Activated T-cell treated with anti-CD3 and anti-CD28 coated beads, Interleukin-2, amount 50 U/mL, for 4 hours (primary cell): ENCODE measurements around the gene RMND1. TPM values are rescaled to one million over a fixed set of nuclear protein-coding genes. Genes with fewer than 3 reads are reported as not detected.

Experiments
- ATAC-seq, 2 donors: fragments of 200-7000 bp; cut with Tn5 transposase; one replicate each; pipeline ENCODE4 v1.10.0; 2021
- DNase-seq: peaks from one replicate; pipeline ENCODE4 v3.0.0-alpha.2; 2020
- H3K27me3 Mint-ChIP-seq: one replicate; pipeline ENCODE4 v1.8.0; 2021; ENCODE audit warnings: low read depth, mixed read lengths
- H3K36me3 Mint-ChIP-seq: one replicate; pipeline ENCODE4 v1.8.0; 2022; ENCODE audit warnings: mixed read lengths; ENCODE audit not compliant: insufficient read depth
- H3K4me1 Mint-ChIP-seq: one replicate; pipeline ENCODE4 v1.8.0; 2021; ENCODE audit warnings: low read depth, mixed read lengths
- H3K4me3 Mint-ChIP-seq: one replicate; pipeline ENCODE4 v1.8.0; 2021; ENCODE audit warnings: mild to moderate bottlenecking, moderate library complexity, mixed read lengths
- H3K9me3 Mint-ChIP-seq: one replicate; pipeline ENCODE4 v1.8.0; 2021; ENCODE audit warnings: mixed read lengths
- total RNA-seq, 3 donors: library from RNA; stranded (reverse); gene quantifications; one replicate each; pipeline ENCODE4 v1.2.1, GENCODE V29; 2021

Gene RMND1
- total RNA-seq, 3 donors from 2014 or later: 15.3 to 18.1 (median 16.5) TPM

DNA sequence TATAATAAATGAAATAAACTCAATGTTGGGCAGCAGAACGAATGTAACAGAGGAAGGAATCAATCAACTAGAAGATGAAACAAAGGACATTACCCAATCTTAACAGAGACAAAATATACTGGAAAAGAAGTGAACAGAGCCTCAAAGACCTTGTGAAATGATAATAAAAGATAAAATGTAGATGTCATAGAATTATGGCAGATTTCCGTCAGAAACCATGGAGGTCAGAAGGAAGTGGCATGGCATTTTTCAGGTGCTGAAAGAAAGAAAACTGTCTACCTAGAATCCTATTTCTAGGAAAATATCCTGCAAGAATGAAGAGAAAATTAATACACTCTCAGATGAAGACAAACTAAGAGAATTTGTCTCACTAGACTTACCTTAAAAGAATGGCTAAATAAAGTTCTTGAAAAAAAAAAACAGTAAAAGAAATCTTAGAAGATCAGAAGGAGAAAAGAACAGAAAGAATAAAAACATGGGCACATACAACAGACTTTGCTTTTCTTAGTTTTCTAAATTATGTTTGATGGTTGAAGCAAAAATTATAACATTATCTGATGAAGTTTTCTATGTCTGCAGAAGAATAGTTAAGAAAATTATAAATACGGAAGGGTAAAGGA lies 37.2 kb downstream of the RMND1 start:
- DNase-seq: no peak
- Mint-ChIP-seq H3K36me3 (peaks cover 35% of the 10 kb centered on the region), H3K4me1 (peaks cover 18% of the 10 kb centered on the region), H3K4me3 (no peak overlapping the region), H3K27me3 (no peaks in the 10 kb centered on the region), H3K9me3 (peaks cover 4% of the 10 kb centered on the region)
- no peak for ATAC-seq

DNA sequence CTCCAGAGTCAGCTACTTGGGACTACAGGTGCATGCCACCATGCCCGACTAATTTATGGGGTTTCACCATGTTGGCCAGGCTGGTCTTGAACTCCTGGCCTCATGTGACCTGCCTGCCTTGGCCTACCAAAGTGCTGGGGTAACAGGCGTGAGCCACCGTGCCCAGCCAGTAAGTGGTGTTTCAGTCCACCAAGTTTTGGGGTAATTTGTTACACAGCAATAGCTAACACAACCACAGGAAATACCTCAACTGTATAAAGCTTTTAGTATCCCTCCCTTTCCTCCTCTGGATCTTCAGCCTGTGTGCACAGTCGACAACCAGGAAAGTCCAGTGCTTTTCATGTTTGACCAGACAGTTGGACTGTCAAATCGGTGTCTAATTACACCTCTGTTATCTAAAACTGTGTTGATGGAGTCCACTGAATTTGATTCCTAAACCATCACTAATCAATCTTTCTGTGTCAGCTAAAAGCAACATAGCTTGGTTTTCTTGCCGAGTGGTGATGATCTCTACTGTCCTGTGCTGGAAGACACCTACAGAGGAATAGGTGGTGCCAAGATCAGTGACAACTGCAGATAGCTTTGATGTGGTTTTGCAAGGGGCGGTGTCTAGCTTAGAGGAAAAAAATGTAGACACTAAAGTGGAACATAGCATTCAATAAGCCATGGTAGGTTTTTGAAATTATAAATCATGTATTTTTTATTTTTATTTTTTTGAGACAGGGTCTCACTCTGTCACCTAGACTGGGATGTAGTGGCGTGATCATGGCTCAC lies 38.4 kb downstream of the RMND1 start:
- H3K4me3 Mint-ChIP-seq: no peak overlapping the region
- no peaks in the 10 kb centered on the region for H3K27me3 Mint-ChIP-seq
- ATAC-seq: peak; percentile 78 to 91
- H3K9me3 Mint-ChIP-seq: peaks cover 4% of the 10 kb centered on the region
- H3K4me1 Mint-ChIP-seq: peaks cover 19% of the 10 kb centered on the region
- peaks cover 43% of the 10 kb centered on the region for H3K36me3 Mint-ChIP-seq
- DNase-seq: peak; percentile 48

DNA sequence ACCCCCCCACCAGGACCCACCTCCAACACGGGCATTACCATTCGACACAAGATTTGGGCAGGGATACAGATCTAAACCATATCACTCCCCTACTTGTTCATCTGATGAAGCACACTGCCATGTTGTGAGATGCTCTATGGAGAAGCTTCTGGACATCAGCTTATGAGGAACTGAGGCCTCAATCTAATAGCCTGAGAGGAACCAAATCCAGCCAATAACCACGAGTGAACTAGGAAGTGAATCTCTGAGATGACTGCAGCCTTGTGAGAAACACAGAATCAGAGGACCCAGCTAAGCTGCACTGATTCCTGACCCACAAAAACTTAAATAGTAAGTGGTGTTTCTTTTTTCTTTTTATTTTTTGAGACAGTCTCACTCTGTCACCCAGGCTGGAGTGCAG lies 39.0 kb downstream of the RMND1 start:
- ATAC-seq: no peak
- Mint-ChIP-seq H3K4me3 (no peak overlapping the region), H3K4me1 (peaks cover 19% of the 10 kb centered on the region)

DNA sequence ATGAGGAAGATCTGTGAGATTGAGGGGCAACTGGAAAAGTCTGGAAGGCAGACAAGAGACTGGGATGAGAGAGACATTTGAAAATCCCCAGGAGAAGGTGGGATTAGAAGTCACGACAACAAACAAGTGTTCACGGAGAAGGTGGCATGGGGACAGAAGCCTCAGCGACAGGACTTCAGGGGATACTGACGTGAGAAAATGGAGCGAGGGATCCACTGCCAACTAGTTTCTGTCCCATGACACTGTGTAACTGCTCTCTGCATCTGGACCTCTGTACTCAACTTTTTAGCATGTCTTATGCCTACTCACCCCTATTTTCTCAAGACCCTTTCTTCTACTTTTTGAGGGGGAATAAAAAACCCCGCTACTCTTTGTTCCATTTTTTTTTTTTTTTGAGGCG lies 42.2 kb downstream of the RMND1 start:
- ATAC-seq (no peak), DNase-seq (no peak)
- H3K36me3 Mint-ChIP-seq: peaks cover 39% of the 10 kb centered on the region
- no peaks in the 10 kb centered on the region for H3K27me3 Mint-ChIP-seq
- H3K4me3 Mint-ChIP-seq: no peak overlapping the region
- peaks cover 22% of the 10 kb centered on the region for H3K4me1 Mint-ChIP-seq
- H3K9me3 Mint-ChIP-seq: no peaks in the 10 kb centered on the region

More for the DNA sequence above, 39.0 kb downstream of the RMND1 start:
- no peaks in the 10 kb centered on the region for H3K27me3 Mint-ChIP-seq
- peaks cover 43% of the 10 kb centered on the region for H3K36me3 Mint-ChIP-seq
- no peak for DNase-seq
- peaks cover 4% of the 10 kb centered on the region for H3K9me3 Mint-ChIP-seq

DNA sequence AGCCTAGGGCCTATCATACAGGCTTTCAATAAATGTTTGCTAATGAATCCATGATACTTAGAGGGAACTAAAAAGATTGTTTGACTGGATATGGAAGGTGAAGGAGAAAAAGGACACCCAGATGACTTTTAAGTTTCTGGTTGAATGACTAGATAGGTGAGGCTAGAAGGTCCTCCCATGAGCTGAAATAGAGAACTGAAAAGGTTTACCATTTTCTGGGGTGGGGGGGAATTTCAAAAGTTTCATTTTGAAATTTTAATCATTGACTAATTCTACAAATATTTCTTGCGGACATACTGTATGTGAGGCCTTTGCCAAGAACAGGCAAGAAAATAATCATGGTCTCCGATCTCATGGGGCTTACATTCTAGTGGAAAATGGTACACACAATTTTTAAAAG lies 42.7 kb downstream of the RMND1 start:
- Mint-ChIP-seq H3K4me3 (no peak overlapping the region), H3K4me1 (peaks cover 17% of the 10 kb centered on the region), H3K27me3 (no peaks in the 10 kb centered on the region), H3K9me3 (no peaks in the 10 kb centered on the region), H3K36me3 (peaks cover 35% of the 10 kb centered on the region)
- no peak for DNase-seq
- ATAC-seq: no peak

DNA sequence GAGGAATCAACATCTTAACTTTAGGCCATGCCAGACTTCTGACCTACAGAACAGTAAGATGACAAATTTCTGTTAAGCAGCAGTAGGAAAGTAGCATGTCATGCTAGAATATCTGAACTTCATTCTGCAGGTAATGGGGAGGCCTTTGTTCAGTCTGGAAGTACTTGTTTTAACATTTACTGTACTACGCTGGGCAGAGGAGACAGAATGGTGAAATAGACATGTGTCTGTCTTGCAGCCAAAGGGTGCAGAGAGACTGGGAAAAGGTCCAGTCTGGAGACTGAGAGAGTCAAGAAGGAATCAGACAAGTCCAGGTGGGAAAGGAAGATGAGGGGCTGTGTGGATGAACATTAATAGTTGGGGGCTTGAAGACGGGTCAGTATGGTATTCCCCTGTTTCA lies 43.1 kb downstream of the RMND1 start:
- DNase-seq (no peak), ATAC-seq (no peak)
- Mint-ChIP-seq H3K27me3 (no peaks in the 10 kb centered on the region), H3K9me3 (no peaks in the 10 kb centered on the region), H3K4me1 (peaks cover 14% of the 10 kb centered on the region), H3K4me3 (no peak overlapping the region), H3K36me3 (peaks cover 34% of the 10 kb centered on the region)

DNA sequence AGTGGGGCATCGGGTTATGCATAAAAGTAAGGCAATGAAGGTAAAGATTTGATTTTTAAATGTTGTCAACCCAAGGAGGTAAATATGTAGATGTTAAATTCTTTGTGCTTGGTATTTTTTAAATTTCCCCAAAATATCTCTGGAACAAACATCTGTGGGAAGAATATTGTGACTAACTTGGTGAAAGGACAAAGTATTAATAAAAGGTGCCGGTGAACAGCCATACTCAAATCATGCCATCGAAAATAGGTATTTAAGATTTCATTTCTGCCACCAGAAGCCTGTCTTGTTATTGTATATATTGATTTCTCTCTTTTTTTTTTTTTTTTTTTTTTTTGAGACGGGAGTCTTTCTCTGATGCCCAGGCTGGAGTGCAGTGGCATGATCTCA lies 48.0 kb downstream of the RMND1 start:
- no peak for DNase-seq
- H3K36me3 Mint-ChIP-seq: peaks cover 19% of the 10 kb centered on the region
- H3K27me3 Mint-ChIP-seq: no peaks in the 10 kb centered on the region
- no peak for ATAC-seq
- peaks cover 38% of the 10 kb centered on the region for H3K4me1 Mint-ChIP-seq
- H3K9me3 Mint-ChIP-seq: no peaks in the 10 kb centered on the region
- H3K4me3 Mint-ChIP-seq: no peak overlapping the region

DNA sequence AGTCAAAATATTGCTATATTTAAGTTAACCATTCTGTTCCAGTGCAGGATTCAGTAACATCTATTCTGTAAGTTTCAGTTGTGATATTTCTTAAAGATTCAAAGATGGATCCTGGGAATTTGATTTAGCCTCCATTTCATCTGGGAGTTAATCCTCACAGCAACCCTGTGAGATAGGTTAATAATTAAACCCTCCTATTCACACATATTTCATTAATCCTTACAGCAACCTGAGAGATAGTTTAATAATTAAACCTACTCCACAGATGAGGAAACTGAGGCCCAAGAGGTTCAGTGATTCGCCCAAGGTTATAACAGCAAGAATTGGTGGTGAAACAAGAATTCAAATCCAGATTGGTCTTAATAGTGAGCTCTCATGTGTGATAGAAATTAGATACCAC lies 49.7 kb downstream of the RMND1 start:
- DNase-seq: no peak
- no peaks in the 10 kb centered on the region for H3K27me3 Mint-ChIP-seq
- H3K4me1 Mint-ChIP-seq: peaks cover 51% of the 10 kb centered on the region
- no peak overlapping the region for H3K4me3 Mint-ChIP-seq
- H3K9me3 Mint-ChIP-seq: no peaks in the 10 kb centered on the region
- no peak for ATAC-seq
- peaks cover 15% of the 10 kb centered on the region for H3K36me3 Mint-ChIP-seq

DNA sequence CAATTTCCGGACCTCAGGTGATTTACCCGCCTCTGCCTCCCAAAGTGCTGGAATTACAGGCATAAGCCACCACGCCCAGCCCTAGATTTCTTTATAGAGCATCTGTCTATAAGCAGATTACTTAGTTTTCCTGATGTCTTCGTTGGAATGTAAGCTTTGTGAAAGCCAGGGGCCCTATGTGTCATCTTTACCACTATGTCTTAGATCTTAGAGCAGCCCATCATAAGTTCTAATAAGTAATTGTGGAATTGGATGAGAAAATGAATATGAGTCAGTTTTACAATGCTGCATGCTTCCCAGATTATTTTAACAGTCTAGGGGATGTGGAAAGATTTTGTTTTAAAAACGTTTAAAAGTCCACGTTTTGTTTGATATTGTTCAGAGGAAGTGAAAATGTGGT lies 51.5 kb downstream of the RMND1 start:
- peak in 1 of 2 donors; percentile 14 for ATAC-seq
- no peak overlapping the region for H3K4me3 Mint-ChIP-seq
- peaks cover 59% of the 10 kb centered on the region for H3K4me1 Mint-ChIP-seq

DNA sequence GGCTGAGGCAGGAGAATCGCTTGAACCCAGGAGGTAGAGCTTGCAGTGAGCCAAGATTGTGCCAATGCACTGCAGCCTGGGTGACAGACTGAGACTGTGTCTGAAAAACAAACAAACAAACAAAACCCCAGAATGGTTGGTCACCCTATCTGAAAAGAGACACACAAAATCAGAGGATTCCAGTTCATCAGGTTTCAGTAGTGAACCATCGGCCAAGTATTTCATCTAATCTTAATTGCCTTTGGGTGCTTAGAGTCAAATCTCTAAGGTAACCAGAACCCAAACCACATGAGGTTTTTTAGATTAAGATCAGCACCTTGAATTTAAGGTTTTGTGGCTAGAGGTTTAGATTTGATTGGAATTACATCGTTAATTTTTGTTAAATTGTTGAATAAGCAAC lies 52.2 kb downstream of the RMND1 start:
- DNase-seq: no peak
- Mint-ChIP-seq H3K9me3 (no peaks in the 10 kb centered on the region), H3K36me3 (peaks cover 13% of the 10 kb centered on the region), H3K4me1 (peaks cover 66% of the 10 kb centered on the region), H3K4me3 (no peak overlapping the region), H3K27me3 (no peaks in the 10 kb centered on the region)
- ATAC-seq: no peak

More for the DNA sequence above, 51.5 kb downstream of the RMND1 start:
- H3K9me3 Mint-ChIP-seq: no peaks in the 10 kb centered on the region
- H3K36me3 Mint-ChIP-seq: peaks cover 11% of the 10 kb centered on the region
- H3K27me3 Mint-ChIP-seq: no peaks in the 10 kb centered on the region
- no peak for DNase-seq

DNA sequence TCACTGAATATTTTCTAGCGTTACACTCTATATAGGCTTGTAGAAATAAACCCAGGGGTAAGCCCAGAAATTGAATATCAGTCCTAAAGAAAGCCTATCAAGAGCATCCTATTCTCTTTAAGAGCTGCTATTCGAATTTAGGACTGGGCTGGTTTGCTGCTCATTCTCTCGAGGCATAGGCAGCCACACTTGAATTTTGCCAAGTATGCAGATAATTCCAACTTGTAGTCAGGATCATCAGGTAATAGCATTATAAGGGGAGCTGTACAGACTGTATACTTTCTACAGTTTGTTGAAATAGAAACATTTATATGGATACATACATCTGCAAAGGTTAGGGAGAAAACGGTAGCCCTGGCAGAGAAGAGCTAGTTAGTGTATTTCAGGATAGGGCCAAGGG lies 58.5 kb downstream of the RMND1 start:
- no peak for ATAC-seq
- no peaks in the 10 kb centered on the region for H3K9me3 Mint-ChIP-seq
- peaks cover 4% of the 10 kb centered on the region for H3K36me3 Mint-ChIP-seq
- H3K4me3 Mint-ChIP-seq: peak overlapping the region; percentile 91
- no peak for DNase-seq
- peaks cover 62% of the 10 kb centered on the region for H3K4me1 Mint-ChIP-seq
- H3K27me3 Mint-ChIP-seq: no peaks in the 10 kb centered on the region

DNA sequence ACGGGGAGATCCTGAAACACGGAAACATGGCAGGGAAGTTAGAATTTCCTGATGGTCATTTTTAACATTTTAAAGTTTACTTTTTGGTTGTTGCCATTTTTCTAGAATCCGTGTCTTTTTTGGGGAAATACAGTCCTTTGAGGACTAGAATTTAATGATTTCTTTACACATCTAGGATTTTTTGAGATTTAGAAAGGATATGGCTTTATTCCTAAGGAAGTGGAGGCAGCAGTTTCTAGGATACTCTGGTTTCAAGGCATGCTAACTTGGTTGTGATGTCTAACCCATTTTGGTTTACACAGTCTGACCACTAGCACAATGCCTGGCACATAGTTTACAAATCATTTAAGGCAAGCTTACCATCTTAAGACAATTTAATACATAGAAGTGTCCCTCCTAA lies 59.5 kb downstream of the RMND1 start:
- Mint-ChIP-seq H3K4me3 (peak overlapping the region; percentile 91), H3K9me3 (no peaks in the 10 kb centered on the region), H3K27me3 (no peaks in the 10 kb centered on the region), H3K4me1 (peaks cover 62% of the 10 kb centered on the region), H3K36me3 (peaks cover 4% of the 10 kb centered on the region)
- ATAC-seq (no peak), DNase-seq (no peak)

DNA sequence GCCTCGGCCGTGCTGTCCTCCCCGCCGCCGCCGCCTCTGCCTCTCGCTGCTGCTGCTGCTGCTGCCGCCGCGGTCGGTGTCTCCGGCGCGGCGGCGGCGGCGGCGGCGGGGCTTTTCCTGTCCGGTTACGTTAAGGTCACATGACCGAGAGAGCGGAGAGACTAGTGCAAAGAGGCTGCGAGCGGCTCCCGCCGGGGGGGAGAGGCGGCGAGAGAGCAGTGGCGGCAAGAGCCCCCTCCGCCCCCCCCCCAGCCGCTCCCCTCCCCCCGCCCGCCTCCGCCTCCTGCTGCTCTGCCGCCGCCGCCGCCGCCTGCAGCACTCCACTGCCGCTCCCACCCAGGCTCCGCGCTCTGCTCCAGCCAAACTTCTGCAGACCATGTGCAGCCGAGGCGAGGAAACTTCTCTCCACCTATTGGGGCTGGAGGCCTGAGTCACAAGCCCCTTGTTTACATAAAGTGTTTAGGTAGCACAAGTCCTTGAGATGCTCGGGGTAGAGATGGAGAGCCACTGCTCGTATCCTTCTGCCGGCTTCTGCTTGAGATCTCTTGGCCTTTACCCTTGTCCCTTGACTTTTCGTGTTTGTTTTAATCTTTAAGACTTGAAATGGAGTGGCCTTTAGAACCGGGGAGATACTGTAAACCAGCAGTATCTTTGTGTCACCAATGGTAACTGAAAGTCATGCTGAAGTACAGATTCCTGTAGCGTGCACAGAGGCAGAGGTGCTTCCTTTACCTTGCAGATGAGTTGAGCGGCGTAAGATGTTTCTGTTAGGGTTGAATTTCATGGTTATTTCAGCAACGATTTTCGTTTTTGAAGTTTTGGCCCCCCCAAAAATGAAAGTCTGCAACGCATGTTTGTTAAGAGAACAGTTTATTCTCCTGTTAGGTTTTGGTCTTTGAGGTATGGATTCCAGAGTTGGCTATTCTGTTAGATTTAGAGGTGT lies 60.2 kb downstream of the RMND1 start, which contains the start of gene ZBTB2:
Gene ZBTB2, minus strand, starts transcription at position 89 of the 943 bp plus-strand sequence. CDS start 17,922 bp downstream, outside the sequence.
- Mint-ChIP-seq H3K4me1 (peaks cover 62% of the 10 kb centered on the region), H3K4me3 (peak within 1 kb of the TSS; percentile 91), H3K36me3 (peaks cover 4% of the 10 kb centered on the region), H3K27me3 (no peaks in the 10 kb centered on the region), H3K9me3 (no peaks in the 10 kb centered on the region)
- ATAC-seq (peak; percentile 7 to 9), DNase-seq (peak; percentile 53)

DNA sequence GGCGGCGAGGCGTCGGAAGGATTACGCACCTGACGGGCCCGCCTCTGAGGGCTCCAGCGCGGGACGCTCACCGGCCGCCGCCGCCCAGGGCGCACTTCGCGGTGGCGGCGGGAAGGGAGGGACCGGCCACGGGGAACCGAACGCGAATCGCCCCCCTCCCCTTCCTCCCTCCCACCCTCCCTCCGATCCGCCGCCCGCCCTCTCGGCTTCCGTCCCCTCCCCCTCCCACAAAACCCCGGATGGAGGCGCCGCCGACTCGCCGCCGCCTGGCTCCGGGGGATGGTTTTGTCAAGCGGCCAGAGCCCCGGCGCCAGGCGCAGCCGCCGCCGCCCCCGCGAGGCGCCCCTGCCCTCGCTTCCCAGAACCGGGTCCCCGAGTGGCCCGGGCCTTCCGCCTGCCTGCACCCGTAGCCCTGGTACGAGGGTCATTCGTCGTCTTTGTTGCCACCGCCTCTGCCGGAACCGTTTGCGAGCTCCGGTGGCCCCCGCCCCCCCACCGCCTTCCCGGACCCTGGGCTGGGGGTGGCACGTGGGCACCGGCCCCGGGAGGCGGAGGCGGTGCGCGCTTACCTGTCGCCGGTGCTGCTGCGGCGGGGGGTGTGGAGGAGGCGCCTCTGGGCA lies 61.0 kb downstream of the RMND1 start:
- peak; percentile 78 for DNase-seq
- Mint-ChIP-seq H3K4me3 (peak overlapping the region; percentile 91), H3K4me1 (peaks cover 60% of the 10 kb centered on the region), H3K36me3 (peaks cover 3% of the 10 kb centered on the region), H3K27me3 (no peaks in the 10 kb centered on the region), H3K9me3 (no peaks in the 10 kb centered on the region)
- peak; percentile 14 to 16 for ATAC-seq
